ENCODE data around the gene ORM1. TPM values are rescaled to one million over a fixed set of nuclear protein-coding genes. Genes with fewer than 3 reads are reported as not detected.

The ORM1 gene
- total and polyA plus RNA-seq, 2 of the 8 experiments (the other 6 are each of a cell fraction or from before 2014, with no cell fraction given): 0.32 TPM; not detected in 1

DNA sequence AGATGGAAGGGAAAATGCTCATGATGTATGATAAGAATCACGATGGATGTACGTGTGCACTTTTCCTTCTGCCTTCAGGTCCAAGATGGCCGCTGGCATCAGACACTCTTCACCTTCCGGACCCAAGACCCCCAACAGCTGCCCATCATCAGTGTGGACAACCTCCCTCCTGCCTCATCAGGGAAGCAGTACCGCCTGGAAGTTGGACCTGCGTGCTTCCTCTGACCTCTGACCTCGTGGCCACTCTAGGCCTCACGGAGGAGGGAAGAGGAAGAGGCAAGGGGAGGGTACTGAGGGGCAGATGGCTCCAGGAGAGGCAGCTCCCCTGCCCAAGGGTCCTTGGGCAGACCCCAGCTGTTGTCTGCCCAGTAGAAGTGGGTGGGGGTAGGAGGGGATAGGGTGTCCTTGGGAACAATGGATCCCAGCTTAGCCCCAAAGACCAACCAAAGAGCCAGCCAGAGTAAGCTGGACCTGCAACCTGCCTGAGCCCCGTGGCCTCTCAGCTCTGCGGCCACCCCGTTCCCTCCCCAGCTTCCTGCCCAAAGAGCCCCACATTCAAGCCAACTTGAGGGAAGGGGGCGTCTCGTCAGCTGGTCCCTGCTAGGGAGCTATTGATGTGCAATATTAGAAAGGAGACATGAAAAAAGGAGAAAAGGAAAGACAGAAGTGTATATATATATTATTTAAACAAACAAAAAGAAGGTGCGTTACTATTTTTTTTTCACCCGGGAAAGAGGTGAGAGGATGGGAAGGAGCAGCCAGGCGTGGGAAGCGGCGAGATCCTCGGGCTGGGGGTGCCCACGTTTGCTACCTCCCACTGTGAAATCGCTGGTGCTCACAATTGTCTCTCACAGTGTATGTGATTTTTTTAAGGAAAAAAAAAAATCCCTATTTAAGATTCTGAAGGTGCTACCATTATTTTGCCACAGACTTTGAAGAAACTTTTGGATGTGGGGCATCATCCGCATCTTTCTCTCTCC is 12.1 kb upstream of the ORM1 start:
- H2BK120ac ChIP-seq (replicated peaks; ENCODE audit: low read depth, low read length): no peak overlapping the region
- CTCF ChIA-PET (ENCODE audit: partially characterized antibody): interaction anchor here (0.6 to 0.8 kb wide), 3 partner anchors 46 to 213 kb away, joined by 3 read pairs; no protein-coding TSS in a partner anchor
- 86% methylated on average over 22 of the region's 22 CpGs; no CpG with 5 or more reads in 1 of the 2 experiments for WGBS, 2 experiments (ENCODE audit: extremely low coverage in 1 of 2, insufficient coverage in 1 of 2, insufficient read length in 1 of 2, insufficient replicate concordance in 2 of 2, low coverage in 1 of 2, low lambda C conversion rate in 2 of 2, missing lambda C conversion rate in 1 of 2)
- H3K4ac ChIP-seq (replicated peaks; ENCODE audit: insufficient read length, low read depth, low read length): no peak overlapping the region
- no peak overlapping the region for H3K14ac ChIP-seq (ENCODE audit: insufficient read length)
- no peak overlapping the region for H3K27ac ChIP-seq (ENCODE audit: low read depth, low read length)
- DNase-seq (ENCODE audit: low read depth in 1 of 2, low spot score in 2 of 2) (peak in 1 of 2 experiments; percentile 30), FAIRE-seq (no peak)
- no peak overlapping the region for H2BK5ac ChIP-seq (ENCODE audit: low read depth, low read length)
- no peaks in the 10 kb centered on the region for H3K9me3 ChIP-seq (ENCODE audit: insufficient read depth in 2 of 2, low read depth in 1 of 2, low read length in 1 of 2)
- no peak overlapping the region for H2BK12ac ChIP-seq (ENCODE audit: low read depth, low read length)
- no peak overlapping the region for H4K5ac ChIP-seq (ENCODE audit: insufficient read length, low read depth, low read length)
- H3K56ac ChIP-seq (replicated peaks; ENCODE audit: insufficient read length, low read depth, low read length): no peak overlapping the region
- no peaks in the 10 kb centered on the region; a peak in 2 of 8 replicates for H3K36me3 ChIP-seq (ENCODE audit: control insufficient read depth in 2 of 4, insufficient read depth in 4 of 4, low read length in 3 of 4)
- H3K23ac ChIP-seq (ENCODE audit: insufficient read length): no peak overlapping the region
- POLR2A ChIA-PET (ENCODE audit: partially characterized antibody): interaction anchor here (0.8 kb wide), 1 partner anchor 8 kb away, joined by 3 read pairs; no protein-coding TSS in a partner anchor
- no peak overlapping the region for H2AK5ac ChIP-seq (ENCODE audit: low read depth, low read length)
- H3K79me1 ChIP-seq (ENCODE audit: low read depth, low read length): no peaks in the 10 kb centered on the region
- no peak overlapping the region for H3K9ac ChIP-seq (replicated peaks in 1 of 4; ENCODE audit: extremely low read depth in 1 of 4, low read depth in 3 of 4, low read length in 3 of 4)
- no peak overlapping the region for H3K4me2 ChIP-seq (ENCODE audit: insufficient read depth in 1 of 2, low read depth in 2 of 2, low read length in 2 of 2)
- no peaks in the 10 kb centered on the region; a peak in 1 of 7 replicates for H3K4me1 ChIP-seq (replicated peaks in 1 of 4; ENCODE audit: control insufficient read depth in 3 of 4, insufficient read depth in 4 of 4, low read length in 3 of 4)
- no peak overlapping the region for H2BK15ac ChIP-seq (ENCODE audit: low read length)
- no peak overlapping the region for H4K91ac ChIP-seq (replicated peaks; ENCODE audit: insufficient read length, low read length)
- H3K27me3 ChIP-seq (replicated peaks in 1 of 4; ENCODE audit: control insufficient read depth in 3 of 4, extremely low read depth in 1 of 4, insufficient read depth in 3 of 4, low read length in 3 of 4): no peaks in the 10 kb centered on the region
- H3K79me2 ChIP-seq (ENCODE audit: control insufficient read depth in 1 of 2, insufficient read depth in 2 of 2, low read length in 2 of 2): no peaks in the 10 kb centered on the region
- no peak overlapping the region for H2BK20ac ChIP-seq (ENCODE audit: low read length)
- H3K4me3 ChIP-seq (ENCODE audit: extremely low read depth in 1 of 4, insufficient read depth in 2 of 4, low read depth in 3 of 4, low read length in 4 of 4): no peak overlapping the region
- H2AFZ ChIP-seq (ENCODE audit: low read length): no peak overlapping the region
- H4K20me1 ChIP-seq (replicated peaks in 1 of 2; ENCODE audit: control insufficient read depth in 1 of 2, insufficient read depth in 2 of 2, low read length in 2 of 2): no peaks in the 10 kb centered on the region
- no peaks in the 10 kb centered on the region for H3K23me2 ChIP-seq (ENCODE audit: low read depth, low read length)
- no peak overlapping the region for H3K18ac ChIP-seq (ENCODE audit: extremely low read depth, low read length)
- peak overlapping the region; percentile 76; the same call in 1 of the 2 replicates for H4K8ac ChIP-seq (ENCODE audit: extremely low read depth, insufficient read depth, low read length)
- TF ChIP-seq TBP (IDR thresholded peaks at IDR 0.05; ENCODE audit: low read depth, low read length) (no peak), KDM4A (IDR thresholded peaks at IDR 0.05; ENCODE audit: low read depth, low read length, severe bottlenecking) (no peak), EP300 (IDR thresholded peaks at IDR 0.05; ENCODE audit: borderline replicate concordance in 1 of 2, low read depth in 2 of 2, low read length in 2 of 2) (no peak), GABPA (IDR thresholded peaks at IDR 0.05; ENCODE audit: borderline replicate concordance, insufficient read depth, low read length) (no peak)
- TF ChIP-seq, protein P1, sequence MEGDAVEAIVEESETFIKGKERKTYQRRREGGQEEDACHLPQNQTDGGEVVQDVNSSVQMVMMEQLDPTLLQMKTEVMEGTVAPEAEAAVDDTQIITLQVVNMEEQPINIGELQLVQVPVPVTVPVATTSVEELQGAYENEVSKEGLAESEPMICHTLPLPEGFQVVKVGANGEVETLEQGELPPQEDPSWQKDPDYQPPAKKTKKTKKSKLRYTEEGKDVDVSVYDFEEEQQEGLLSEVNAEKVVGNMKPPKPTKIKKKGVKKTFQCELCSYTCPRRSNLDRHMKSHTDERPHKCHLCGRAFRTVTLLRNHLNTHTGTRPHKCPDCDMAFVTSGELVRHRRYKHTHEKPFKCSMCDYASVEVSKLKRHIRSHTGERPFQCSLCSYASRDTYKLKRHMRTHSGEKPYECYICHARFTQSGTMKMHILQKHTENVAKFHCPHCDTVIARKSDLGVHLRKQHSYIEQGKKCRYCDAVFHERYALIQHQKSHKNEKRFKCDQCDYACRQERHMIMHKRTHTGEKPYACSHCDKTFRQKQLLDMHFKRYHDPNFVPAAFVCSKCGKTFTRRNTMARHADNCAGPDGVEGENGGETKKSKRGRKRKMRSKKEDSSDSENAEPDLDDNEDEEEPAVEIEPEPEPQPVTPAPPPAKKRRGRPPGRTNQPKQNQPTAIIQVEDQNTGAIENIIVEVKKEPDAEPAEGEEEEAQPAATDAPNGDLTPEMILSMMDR (IDR thresholded peaks at IDR 0.05; ENCODE audit: control extremely low read depth in 1 of 3, insufficient read depth in 1 of 3, low read depth in 1 of 3, low read length in 3 of 3): no peak

Data from H1 (cell line).